GM23248 (cell line): ENCODE measurements around the gene SPRN.
"Not testable (repeated sequence)": the region's sequence is repeated elsewhere in the genome, so short reads cannot be mapped to it uniquely, and the experiment has no call there.

Source experiments
- EZH2 ChIP-seq: fragments of 200-600 bp; sonication (generic); IDR thresholded peaks from 2 replicates; pipeline ENCODE4 v1.6.1; 2018; ENCODE audit warnings: antibody characterized with exemption, mild to moderate bottlenecking; ENCODE audit not compliant: insufficient read depth, poor library complexity, severe bottlenecking
- EZH2phosphoT487 ChIP-seq: fragments of 200-600 bp; sonication (generic); IDR thresholded peaks from 2 replicates; pipeline ENCODE4 v1.6.1; 2018; ENCODE audit warnings: antibody characterized with exemption, moderate library complexity, mild to moderate bottlenecking, low read depth; ENCODE audit not compliant: insufficient read depth

DNA sequence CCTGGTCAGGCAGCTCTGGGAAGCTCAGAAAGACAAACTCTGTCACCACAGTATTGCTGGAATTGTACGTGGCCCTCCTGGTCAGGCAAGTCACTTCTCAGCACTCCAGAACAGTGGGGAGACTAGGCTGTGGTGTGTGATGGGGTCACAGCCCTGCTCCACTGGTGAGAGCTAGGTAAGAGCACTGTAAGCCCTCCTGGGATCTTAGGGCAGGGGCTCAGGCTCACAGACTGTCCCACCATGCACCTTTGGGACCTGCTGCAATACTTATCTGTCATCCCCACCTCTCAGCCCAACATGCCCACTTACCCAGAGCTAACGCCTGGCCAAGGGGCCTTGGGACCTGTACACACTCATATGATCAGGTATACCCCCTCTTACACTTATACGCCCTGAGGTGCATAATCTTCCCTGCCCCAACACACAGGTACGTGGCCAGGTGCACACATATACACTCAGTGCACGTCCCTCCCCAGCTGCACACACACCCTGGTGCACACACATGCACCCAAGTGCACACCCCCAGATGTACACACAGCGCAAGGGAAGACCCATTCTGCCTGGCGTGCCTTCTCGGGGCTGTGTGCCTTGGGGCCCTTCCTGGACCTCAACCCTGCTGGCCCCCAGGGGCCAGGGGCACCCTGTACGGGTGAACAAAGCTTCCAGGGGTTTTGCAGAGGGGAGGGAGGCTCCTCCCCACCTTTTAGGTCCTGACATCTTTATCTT, 7.6 kb upstream of the SPRN start:
- not testable (repeated sequence) for TF ChIP-seq EZH2, EZH2phosphoT487
